K562 (cell line): Measurements from ENCODE around the gene KRTAP1-5. TPM values are rescaled to one million over a fixed set of nuclear protein-coding genes. Genes with fewer than 3 reads are reported as not detected.

ENCODE experiments used
- ATAC-seq: fragments of 200-7000 bp; cut with Tn5 transposase; 3 replicates; pipeline ENCODE4 v1.9.1; 2020; ENCODE audit warnings: moderate library complexity
- BruUV-seq: library from RNA; stranded (reverse); fragments of 400-500 nt; replicated peaks from 2 replicates; lab custom pipeline; 2021; lab: Mats Ljungman, UMichigan
- CTCF ChIA-PET: fragments of 300-600 bp; formaldehyde crosslinking; extraction: SDS; loops from one replicate; lab custom pipeline; 2021; ENCODE audit warnings: low intra/inter-chr PET ratio; lab: Yijun Ruan, JAX
- POLR2A ChIA-PET: fragments of 300-600, 350-650 bp; sonication (Branson Sonifier 250); formaldehyde crosslinking; extraction: SDS; loops from one replicate; lab custom pipeline; 2021; ENCODE audit warnings: antibody characterized with exemption, inconsistent platforms; lab: Yijun Ruan, JAX
- DNase-seq, 4 experiments: peaks; one replicate each; pipeline versions ENCODE4 v3.0.0 to v3.0.0-alpha.2; 2011 to 2018; ENCODE audit warnings: low spot score in 3 of 4, mixed read lengths in 3 of 4; ENCODE audit errors: extremely low read depth in 1 of 4
- FAIRE-seq: peaks from 2 replicates; lab custom pipeline; 2011; peaks lifted over from hg19 to GRCh38; lab: Jason Lieb, UNC
- H2AFZ ChIP-seq: 2 replicates; pipeline ENCODE4 v1.6.0; 2011; ENCODE audit warnings: low read depth, low read length, control low read depth, inconsistent platforms
- H3K27ac ChIP-seq: fragments of 200-600 bp; 3 replicates; pipeline ENCODE4 v1.8.0; 2011; ENCODE audit warnings: low read depth, mild to moderate bottlenecking, control low read depth, inconsistent platforms, low read length, moderate library complexity, mixed read lengths; ENCODE audit errors: extremely low read depth
- H3K27me3 ChIP-seq, 2 experiments: fragments of 300-600 bp in 1 of 2; 2 replicates in 1 of 2; 3 replicates in 1 of 2; pipeline versions ENCODE4 v1.6.0 to v1.8.0; 2011; ENCODE audit warnings: inconsistent platforms in 2 of 2, low read length in 2 of 2, mild to moderate bottlenecking in 1 of 2, mixed read lengths in 1 of 2, moderate library complexity in 1 of 2; ENCODE audit not compliant: control insufficient read depth in 2 of 2, insufficient read depth in 2 of 2
- H3K36me3 ChIP-seq: fragments of 300-600 bp; 3 replicates; pipeline ENCODE4 v1.8.0; 2011; ENCODE audit warnings: mild to moderate bottlenecking, low read length, inconsistent platforms; ENCODE audit not compliant: control insufficient read depth, insufficient read depth
- H3K4me1 ChIP-seq, 2 experiments: fragments of 200-600 bp in 1 of 2; replicated peaks in 1 of 2; 2 replicates in 1 of 2; 3 replicates in 1 of 2; pipeline versions ENCODE4 v1.5.1 to v1.8.0; 2011; ENCODE audit warnings: inconsistent platforms in 2 of 2, low read length in 2 of 2, mild to moderate bottlenecking in 1 of 2, mixed read lengths in 1 of 2, moderate library complexity in 1 of 2; ENCODE audit not compliant: control insufficient read depth in 2 of 2, insufficient read depth in 2 of 2
- H3K4me2 ChIP-seq: 2 replicates; pipeline ENCODE4 v1.6.1; 2011; ENCODE audit warnings: low read length, control low read depth, inconsistent platforms, mixed read lengths; ENCODE audit not compliant: insufficient read depth
- H3K4me3 ChIP-seq: fragments of 200-600 bp; sonication (generic), shearing (Covaris generic); 2 replicates; pipeline ENCODE4 v1.5.1; 2016; ENCODE audit warnings: control low read depth, inconsistent platforms
- H3K79me2 ChIP-seq: fragments of 200-600 bp; 3 replicates; pipeline ENCODE4 v1.8.0; 2011; ENCODE audit warnings: low read length, inconsistent platforms; ENCODE audit not compliant: control insufficient read depth, insufficient read depth
- H3K9ac ChIP-seq, 2 experiments: 2 replicates each; pipeline versions ENCODE4 v1.6.0 to v1.6.1; 2011; ENCODE audit warnings: low read depth in 2 of 2, low read length in 2 of 2, control low read depth in 1 of 2, inconsistent platforms in 1 of 2, mild to moderate bottlenecking in 1 of 2, mixed read lengths in 1 of 2; ENCODE audit not compliant: insufficient read depth in 1 of 2
- H3K9me1 ChIP-seq: one replicate; pipeline ENCODE4 v1.6.0; 2011; ENCODE audit warnings: inconsistent platforms, mild to moderate bottlenecking, low read length, moderate library complexity; ENCODE audit not compliant: control insufficient read depth, insufficient read depth
- H3K9me3 ChIP-seq: replicated peaks from 2 replicates; pipeline ENCODE4 v1.5.1; 2011; ENCODE audit warnings: low read depth, low read length, inconsistent platforms; ENCODE audit not compliant: control insufficient read depth, insufficient read depth
- H4K20me1 ChIP-seq: replicated peaks from 2 replicates; pipeline ENCODE4 v1.6.1; 2011; ENCODE audit warnings: low read length, inconsistent platforms, mixed read lengths; ENCODE audit not compliant: control insufficient read depth, insufficient read depth
- C11orf30 ChIP-seq: fragments of 450-650 bp; IDR thresholded peaks from 2 replicates; pipeline ENCODE4 v1.6.1; 2016; ENCODE audit warnings: low read depth, mild to moderate bottlenecking
- CC2D1A ChIP-seq: fragments of 450-650 bp; IDR thresholded peaks from 2 replicates; pipeline ENCODE4 v1.6.1; 2017; ENCODE audit warnings: mild to moderate bottlenecking
- RCOR1 ChIP-seq, 2 experiments: IDR thresholded peaks; 2 replicates each; pipeline ENCODE4 v1.6.1; 2012; ENCODE audit warnings: low read depth in 2 of 2, low read length in 2 of 2, borderline replicate concordance in 1 of 2, improper control_type of control experiment in 1 of 2
- RNF219 ChIP-seq: fragments of 250-450 bp; sonication (Bioruptor Pico); IDR thresholded peaks from 2 replicates; pipeline ENCODE4 v1.5.0; 2022; ENCODE audit warnings: mild to moderate bottlenecking
- ZC3H4 ChIP-seq: sonication (generic); formaldehyde crosslinking; IDR thresholded peaks from 2 replicates; pipeline ENCODE4 v1.9.0; 2021; ENCODE audit warnings: missing genetic modification reagents, borderline replicate concordance
- ZNF280B ChIP-seq: fragments of 250-450 bp; sonication (Bioruptor Pico); IDR thresholded peaks from 2 replicates; pipeline ENCODE4 v1.5.1; 2021; ENCODE audit warnings: mild to moderate bottlenecking
- ZNF518B ChIP-seq: fragments of 250-450 bp; sonication (Bioruptor Pico); IDR thresholded peaks from 2 replicates; pipeline ENCODE4 v1.5.0; 2021; ENCODE audit warnings: mild to moderate bottlenecking, moderate library complexity
- ZNF699 ChIP-seq: fragments of 250-450 bp; sonication (Bioruptor Pico); IDR thresholded peaks from 2 replicates; pipeline ENCODE4 v1.8.0; 2021; ENCODE audit warnings: mild to moderate bottlenecking, moderate library complexity; ENCODE audit not compliant: insufficient replicate concordance
- ZNF830 ChIP-seq: fragments of 250-450 bp; sonication (Bioruptor Pico); IDR thresholded peaks from 2 replicates; pipeline ENCODE4 v1.5.0; 2021; ENCODE audit warnings: mild to moderate bottlenecking
- WGBS: fragments of 100-300 bp; shearing (Covaris generic); methylation state at CpG from one replicate; pipeline ENCODE4 v1.1.6; 2016; ENCODE audit warnings: low coverage, mixed read lengths; ENCODE audit not compliant: insufficient coverage; ENCODE audit errors: missing lambda C conversion rate; 5-methylcytosine and 5-hydroxymethylcytosine counted together
- in situ Hi-C: fragments of 300-500 bp; cut with MboI; formaldehyde crosslinking; loops from 4 replicates; pipeline ENCODE4 v1.15.0; 2018; ENCODE audit warnings: inconsistent platforms, mixed read lengths
- intact Hi-C: fragments of 100-400 bp; cut with micrococcal nuclease; formaldehyde crosslinking; loops from 2 replicates; pipeline ENCODE4 v1.14.2; 2022
- polyA plus RNA-seq, 8 experiments: library from polyadenylated mRNA; depleted of rRNA in 4 of 8; stranded (reverse) in 5 of 8; unstranded in 3 of 8; fragments of >200 nt; fragmentation: Nextera tagmentation in 2 of 8; fragmentation: Illumina TruSeq in 1 of 8; extraction: Ambion mirVana in 2 of 8; extraction: Trizol in 1 of 8; gene quantifications; 2 replicates each; pipeline versions ENCODE4 v1.2.1 to v1.2.3, GENCODE V29; 2011 to 2014; ENCODE audit warnings: inconsistent platforms in 1 of 8, missing spikeins in 1 of 8
- total RNA-seq, 7 experiments: library from RNA; depleted of rRNA in 6 of 7; stranded (reverse); fragments of >200 nt in 6 of 7; fragmentation: Illumina TruSeq in 2 of 7; extraction: Trizol in 2 of 7; gene quantifications; 2 replicates each; pipeline versions ENCODE4 v1.2.1 to v1.2.3, GENCODE V29; 2011 to 2021; ENCODE audit warnings: low replicate concordance in 1 of 7

Gene KRTAP1-5
- total and polyA plus RNA-seq, 9 of the 15 experiments (the other 6 are each of a cell fraction or from before 2014, with no cell fraction given), result not detected

- no peaks in the 10 kb centered on the region for H3K9me3 ChIP-seq
- H2AFZ ChIP-seq, result no peak overlapping the region
- H3K4me1 ChIP-seq, result no peaks in the 10 kb centered on the region
- BruUV-seq, result no TSS peak
- no peak for TF ChIP-seq C11orf30
- no peak for TF ChIP-seq RNF219 (CRISPR knock-in tag)
- TF ChIP-seq ZNF699 (CRISPR knock-in tag), result no peak
- H3K9me1 ChIP-seq, result no peaks in the 10 kb centered on the region
- ChIA-PET CTCF (no interaction called here), POLR2A (no interaction called here)
- FAIRE-seq, result no peak
- H3K36me3 ChIP-seq, result no peaks in the 10 kb centered on the region
- peaks cover 7% of the 10 kb centered on the region in 2 experiments; a peak in 4 of 5 replicates for H3K27me3 ChIP-seq
- no peak for ATAC-seq
- in situ Hi-C loops, result no loop called here
- intact Hi-C loops, result no loop called here
- H3K4me3 ChIP-seq, result no peak overlapping the region
- no peak overlapping the region for H3K4me2 ChIP-seq
- no peak overlapping the region for H3K27ac ChIP-seq
- no peaks in the 10 kb centered on the region for H3K79me2 ChIP-seq
- H4K20me1 ChIP-seq, result no peaks in the 10 kb centered on the region
- DNase-seq, result no peak
- no peak overlapping the region for H3K9ac ChIP-seq
These were observed 25.6 kb upstream of the KRTAP1-5 start for GRCh38 chr17:41052566-41052965.

- intact Hi-C loops, result no loop called here
- H3K4me1 ChIP-seq, result no peaks in the 10 kb centered on the region
- POLR2A ChIA-PET, result interaction anchor here (1.0 kb wide), 1 partner anchor 10 kb away, joined by 3 read pairs; no protein-coding TSS in a partner anchor
- H3K4me2 ChIP-seq, result no peak overlapping the region
- H3K27me3 ChIP-seq, result peaks cover 2 to 7% of the 10 kb centered on the region in 2 experiments; a peak in 3 of 5 replicates
- no peaks in the 10 kb centered on the region for H3K79me2 ChIP-seq
- H3K9me3 ChIP-seq, result no peaks in the 10 kb centered on the region
- no peak overlapping the region for H3K9ac ChIP-seq
- H3K27ac ChIP-seq, result no peak overlapping the region
- ATAC-seq (no peak), DNase-seq (no peak), FAIRE-seq (no peak)
- no peaks in the 10 kb centered on the region for H3K36me3 ChIP-seq
- no peaks in the 10 kb centered on the region for H4K20me1 ChIP-seq
- CTCF ChIA-PET, result no interaction called here
- no peak overlapping the region for H3K4me3 ChIP-seq
- H2AFZ ChIP-seq, result no peak overlapping the region
- no TSS peak for BruUV-seq
- H3K9me1 ChIP-seq, result no peaks in the 10 kb centered on the region
- in situ Hi-C loops, result no loop called here
- 2% methylated on average over 2 of the region's 2 CpGs for WGBS
- TF ChIP-seq CC2D1A, result no peak
- TF ChIP-seq RCOR1 (IDR thresholded peaks at IDR 0.05; ENCODE audit: borderline replicate concordance in 1 of 2, low read depth in 2 of 2, low read length in 2 of 2), result no peak
- no peak for TF ChIP-seq ZNF518B (CRISPR knock-in tag)
- no peak for TF ChIP-seq ZNF280B (CRISPR knock-in tag)
- no peak for TF ChIP-seq ZNF830
- no peak for TF ChIP-seq ZC3H4 (CRISPR knock-in tag)
These were observed 22.1 kb upstream of the KRTAP1-5 start for GRCh38 chr17:41049110-41049509.
